HG02938 (cell line): Measurements from ENCODE around the gene REV1.

Experiments
- ATAC-seq: cut with Tn5 transposase; IDR thresholded peaks from one replicate; pipeline ENCODE4 v1.9.1; 2021; ENCODE audit warnings: mild to moderate bottlenecking, moderate library complexity; ENCODE audit not compliant: unreplicated experiment

REV1 gene

GRCh38 chr2:99451280-99451679, 38.5 kb downstream of the REV1 start:
- no peak for ATAC-seq

- no peak for ATAC-seq
Measured at GRCh38 chr2:99450199-99450598, 39.6 kb downstream of the REV1 start.

- no peak for ATAC-seq
Measured at GRCh38 chr2:99448556-99448955, 41.3 kb downstream of the REV1 start.

- ATAC-seq: no peak
Measured at GRCh38 chr2:99445065-99445464, 44.8 kb downstream of the REV1 start.

- ATAC-seq: no peak
Measured at GRCh38 chr2:99444222-99444621, 45.6 kb downstream of the REV1 start.

- ATAC-seq: no peak
Measured at GRCh38 chr2:99442837-99443236, 47.0 kb downstream of the REV1 start.

- no peak for ATAC-seq
Measured at GRCh38 chr2:99439971-99440505, 49.8 kb downstream of the REV1 start.

- ATAC-seq: no peak
Measured at GRCh38 chr2:99436874-99437273, 52.9 kb downstream of the REV1 start.

- no peak for ATAC-seq
Measured at GRCh38 chr2:99433340-99433739, 56.5 kb downstream of the REV1 start.

GRCh38 chr2:99431587-99432275, 58.1 kb downstream of the REV1 start:
- ATAC-seq: no peak

- ATAC-seq: no peak
Measured at GRCh38 chr2:99430614-99431291, 59.1 kb downstream of the REV1 start.

GRCh38 chr2:99425022-99425421, 64.8 kb downstream of the REV1 start:
- ATAC-seq: no peak

GRCh38 chr2:99424371-99424770, 65.4 kb downstream of the REV1 start:
- ATAC-seq: no peak

- no peak for ATAC-seq
Measured at GRCh38 chr2:99422599-99422998, 67.2 kb downstream of the REV1 start.

- no peak for ATAC-seq
Measured at GRCh38 chr2:99421469-99421868, 68.3 kb downstream of the REV1 start.

GRCh38 chr2:99420751-99421299, 69.0 kb downstream of the REV1 start:
- ATAC-seq: no peak

GRCh38 chr2:99420031-99420430, 69.8 kb downstream of the REV1 start:
- ATAC-seq: no peak

- no peak for ATAC-seq
Measured at GRCh38 chr2:99417396-99417795, 72.4 kb downstream of the REV1 start.

GRCh38 chr2:99414566-99414965, 75.3 kb downstream of the REV1 start:
- no peak for ATAC-seq

- ATAC-seq: no peak
Measured at GRCh38 chr2:99410276-99410675, 79.5 kb downstream of the REV1 start.

GRCh38 chr2:99406137-99406536, 83.7 kb downstream of the REV1 start:
- no peak for ATAC-seq
